Kidney epithelial cell (primary cell): ENCODE results near the gene SYT1. TPM values are rescaled to one million over a fixed set of nuclear protein-coding genes. Genes with fewer than 3 reads are reported as not detected.

Source experiments
- DNase-seq: peaks from one replicate; pipeline ENCODE4 v3.0.0-alpha.2; 2010; ENCODE audit warnings: low read depth
- H3K27me3 ChIP-seq: 2 replicates; pipeline ENCODE4 v1.6.0; 2011; ENCODE audit warnings: low read length; ENCODE audit not compliant: control insufficient read depth, insufficient read depth
- H3K36me3 ChIP-seq: 2 replicates; pipeline ENCODE4 v1.5.1; 2011; ENCODE audit warnings: low read length; ENCODE audit not compliant: control insufficient read depth, insufficient read depth
- H3K4me3 ChIP-seq: 2 replicates; pipeline ENCODE4 v1.5.1; 2011; ENCODE audit warnings: low read depth, mild to moderate bottlenecking, control low read depth, low read length
- total RNA-seq: library from RNA; depleted of rRNA; stranded (reverse); fragments of >200 nt; gene quantifications from 2 replicates; pipeline ENCODE4 v1.2.3, GENCODE V29; 2015
- TF ChIP-seq, protein P1 (sequence below): IDR thresholded peaks from 2 replicates; pipeline ENCODE4 v1.5.1; 2011; ENCODE audit warnings: mild to moderate bottlenecking, moderate library complexity, low read length, control low read depth, inconsistent platforms; ENCODE audit not compliant: insufficient read depth, poor library complexity, severe bottlenecking

SYT1 gene
- total RNA-seq, 1 donor from 2014 or later: 7.4 TPM

DNA sequence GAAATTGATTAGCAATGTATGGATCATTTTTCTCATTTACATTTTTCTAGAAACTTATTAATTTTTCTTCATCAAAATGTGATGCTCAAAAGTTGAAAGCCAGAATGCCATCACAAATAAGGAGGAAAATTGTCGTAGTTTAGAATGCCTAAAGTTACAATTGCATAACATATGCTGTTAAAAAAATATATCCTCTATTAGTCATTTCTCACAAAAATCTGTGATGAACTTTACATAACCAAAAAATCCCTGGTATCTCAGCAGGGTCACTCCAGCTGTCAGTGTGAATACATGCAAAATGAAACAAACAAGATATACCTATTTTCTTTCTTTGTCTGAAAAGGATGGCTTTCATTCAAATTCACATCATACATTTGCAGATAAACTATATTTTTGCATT lies 467.3 kb downstream of the SYT1 start:
- H3K27me3 ChIP-seq: no peaks in the 10 kb centered on the region
- TF ChIP-seq, protein P1, sequence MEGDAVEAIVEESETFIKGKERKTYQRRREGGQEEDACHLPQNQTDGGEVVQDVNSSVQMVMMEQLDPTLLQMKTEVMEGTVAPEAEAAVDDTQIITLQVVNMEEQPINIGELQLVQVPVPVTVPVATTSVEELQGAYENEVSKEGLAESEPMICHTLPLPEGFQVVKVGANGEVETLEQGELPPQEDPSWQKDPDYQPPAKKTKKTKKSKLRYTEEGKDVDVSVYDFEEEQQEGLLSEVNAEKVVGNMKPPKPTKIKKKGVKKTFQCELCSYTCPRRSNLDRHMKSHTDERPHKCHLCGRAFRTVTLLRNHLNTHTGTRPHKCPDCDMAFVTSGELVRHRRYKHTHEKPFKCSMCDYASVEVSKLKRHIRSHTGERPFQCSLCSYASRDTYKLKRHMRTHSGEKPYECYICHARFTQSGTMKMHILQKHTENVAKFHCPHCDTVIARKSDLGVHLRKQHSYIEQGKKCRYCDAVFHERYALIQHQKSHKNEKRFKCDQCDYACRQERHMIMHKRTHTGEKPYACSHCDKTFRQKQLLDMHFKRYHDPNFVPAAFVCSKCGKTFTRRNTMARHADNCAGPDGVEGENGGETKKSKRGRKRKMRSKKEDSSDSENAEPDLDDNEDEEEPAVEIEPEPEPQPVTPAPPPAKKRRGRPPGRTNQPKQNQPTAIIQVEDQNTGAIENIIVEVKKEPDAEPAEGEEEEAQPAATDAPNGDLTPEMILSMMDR: no peak
- H3K4me3 ChIP-seq: no peak overlapping the region
- no peak for DNase-seq
- H3K36me3 ChIP-seq: no peaks in the 10 kb centered on the region

DNA sequence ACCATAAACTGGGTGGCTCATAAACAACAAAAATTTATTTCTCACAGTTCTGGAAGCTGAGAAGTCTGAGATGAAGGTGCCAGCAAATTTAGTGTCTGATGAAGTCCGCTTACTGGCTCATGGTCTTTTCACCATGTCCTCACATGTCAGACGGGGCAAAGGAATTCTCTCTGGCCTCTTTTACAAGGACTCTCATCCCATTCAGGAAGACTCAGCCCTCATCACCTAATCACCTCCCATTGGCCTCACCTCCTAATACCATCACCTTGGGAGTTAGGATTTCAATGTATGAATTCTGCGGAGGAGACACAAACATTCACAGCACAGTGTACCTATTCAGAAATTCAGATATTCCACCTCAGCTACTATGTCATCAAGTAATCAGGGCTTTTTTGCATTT lies 468.6 kb downstream of the SYT1 start:
- TF ChIP-seq, protein P1: no peak
- no peak for DNase-seq
- Histone ChIP-seq H3K27me3 (no peaks in the 10 kb centered on the region), H3K36me3 (no peaks in the 10 kb centered on the region), H3K4me3 (no peak overlapping the region)

DNA sequence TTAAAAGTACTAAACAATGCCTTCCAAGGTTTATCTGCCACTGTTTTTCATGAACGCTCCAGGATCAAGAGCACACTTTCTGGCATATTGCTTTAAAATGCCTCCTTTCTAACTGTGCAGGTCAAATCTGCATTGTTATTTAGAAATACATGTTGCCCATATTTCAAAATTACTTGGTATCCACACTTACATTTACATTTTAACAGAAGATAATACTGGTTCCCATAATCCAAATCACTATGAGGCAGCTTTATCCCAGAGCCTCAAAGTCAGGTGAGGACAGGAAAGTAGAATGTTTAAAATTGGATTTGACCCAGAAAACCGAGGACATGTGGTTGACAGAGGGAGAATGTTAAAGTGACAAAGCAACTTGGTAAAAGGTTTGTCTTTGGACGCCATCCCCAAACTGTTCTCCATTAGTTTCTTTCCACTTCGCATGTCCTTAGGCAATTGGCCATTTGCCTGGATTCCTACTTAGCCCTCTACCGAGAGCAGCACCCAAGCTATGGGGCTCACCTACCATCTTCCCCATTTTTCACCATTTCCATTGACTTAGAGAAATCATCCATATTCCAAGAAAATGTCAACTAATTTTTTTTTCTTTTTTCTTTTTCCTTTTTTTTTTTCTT lies 473.2 kb downstream of the SYT1 start:
- H3K36me3 ChIP-seq: no peaks in the 10 kb centered on the region
- no peak for DNase-seq
- TF ChIP-seq, protein P1: no peak
- H3K27me3 ChIP-seq: no peaks in the 10 kb centered on the region
- H3K4me3 ChIP-seq: no peak overlapping the region

DNA sequence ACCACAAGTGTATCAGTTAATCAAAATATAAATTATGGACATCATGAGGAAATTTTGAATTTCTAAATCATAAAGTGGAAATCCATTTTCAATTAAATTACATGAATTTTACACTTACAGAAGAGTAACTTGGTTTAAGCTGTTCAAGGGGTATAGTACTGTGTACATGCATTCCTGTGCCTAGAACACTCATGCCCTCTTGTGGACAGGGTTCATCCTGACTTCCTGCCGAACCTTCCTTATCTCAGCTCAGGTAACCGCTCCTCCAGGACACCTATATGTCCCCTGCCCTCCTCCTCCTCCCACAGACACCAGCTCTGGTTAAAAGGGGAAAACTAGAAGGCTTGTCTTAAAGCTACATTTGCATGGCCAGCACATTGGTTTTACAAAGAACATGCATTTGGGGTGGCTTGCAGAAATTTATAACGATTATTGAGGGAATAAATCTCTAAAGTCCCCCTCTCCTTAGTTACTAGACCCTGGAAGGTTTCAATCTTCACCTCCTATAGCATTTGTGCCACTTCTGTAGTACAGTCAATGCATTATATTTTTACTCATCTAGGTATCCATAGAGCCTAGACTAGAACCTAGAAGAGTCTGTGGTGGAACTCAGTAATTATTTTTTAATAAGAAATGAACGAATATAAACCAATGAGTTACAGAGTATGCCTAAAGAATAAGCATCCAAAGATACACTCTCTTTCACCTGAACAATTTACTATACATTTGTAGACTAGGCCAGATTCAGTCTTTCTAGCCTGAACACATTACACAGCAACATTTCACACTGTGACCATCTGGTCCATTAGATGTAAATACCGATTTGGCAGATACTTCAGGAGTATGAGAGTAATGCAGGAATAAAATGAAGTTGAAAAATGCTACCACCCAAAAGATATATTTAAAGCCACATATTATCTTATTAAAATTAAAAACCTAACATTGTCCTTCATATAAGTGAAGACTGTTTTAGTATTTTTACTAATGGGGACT lies 480.6 kb downstream of the SYT1 start:
- no peaks in the 10 kb centered on the region for H3K27me3 ChIP-seq
- H3K36me3 ChIP-seq: no peaks in the 10 kb centered on the region
- DNase-seq: peak; percentile 7
- H3K4me3 ChIP-seq: no peak overlapping the region
- TF ChIP-seq, protein P1: peak; percentile 85

DNA sequence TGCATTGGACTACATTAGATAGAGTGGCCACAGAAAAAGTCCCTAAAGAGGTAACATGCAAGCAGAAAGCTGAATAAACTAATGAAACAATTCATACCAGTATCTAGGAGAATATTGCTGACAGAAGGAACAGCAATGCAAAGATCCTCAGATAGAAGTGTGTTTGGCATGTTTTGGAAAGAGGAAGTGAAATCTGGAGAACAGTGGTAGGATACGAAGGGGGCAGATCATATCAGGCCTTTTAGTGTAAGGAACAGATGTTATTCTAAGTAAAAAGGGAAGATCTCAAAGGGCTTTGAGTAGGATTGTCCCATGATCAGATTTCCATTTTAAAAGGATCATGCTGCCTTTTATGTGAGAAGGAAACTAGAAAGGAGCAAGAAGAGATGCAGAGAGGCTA lies 483.3 kb downstream of the SYT1 start:
- Histone ChIP-seq H3K36me3 (no peaks in the 10 kb centered on the region), H3K4me3 (no peak overlapping the region), H3K27me3 (no peaks in the 10 kb centered on the region)
- TF ChIP-seq, protein P1: no peak
- no peak for DNase-seq
